ENCODE data around the gene NMUR1.
A peak's percentile ranks its signal among the peaks of the same experiment; 100 is the strongest.
"Not testable (repeated sequence)": the region's sequence is repeated elsewhere in the genome, so short reads cannot be mapped to it uniquely, and the experiment has no call there.

Gene NMUR1, protein sequence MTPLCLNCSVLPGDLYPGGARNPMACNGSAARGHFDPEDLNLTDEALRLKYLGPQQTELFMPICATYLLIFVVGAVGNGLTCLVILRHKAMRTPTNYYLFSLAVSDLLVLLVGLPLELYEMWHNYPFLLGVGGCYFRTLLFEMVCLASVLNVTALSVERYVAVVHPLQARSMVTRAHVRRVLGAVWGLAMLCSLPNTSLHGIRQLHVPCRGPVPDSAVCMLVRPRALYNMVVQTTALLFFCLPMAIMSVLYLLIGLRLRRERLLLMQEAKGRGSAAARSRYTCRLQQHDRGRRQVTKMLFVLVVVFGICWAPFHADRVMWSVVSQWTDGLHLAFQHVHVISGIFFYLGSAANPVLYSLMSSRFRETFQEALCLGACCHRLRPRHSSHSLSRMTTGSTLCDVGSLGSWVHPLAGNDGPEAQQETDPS

DNA sequence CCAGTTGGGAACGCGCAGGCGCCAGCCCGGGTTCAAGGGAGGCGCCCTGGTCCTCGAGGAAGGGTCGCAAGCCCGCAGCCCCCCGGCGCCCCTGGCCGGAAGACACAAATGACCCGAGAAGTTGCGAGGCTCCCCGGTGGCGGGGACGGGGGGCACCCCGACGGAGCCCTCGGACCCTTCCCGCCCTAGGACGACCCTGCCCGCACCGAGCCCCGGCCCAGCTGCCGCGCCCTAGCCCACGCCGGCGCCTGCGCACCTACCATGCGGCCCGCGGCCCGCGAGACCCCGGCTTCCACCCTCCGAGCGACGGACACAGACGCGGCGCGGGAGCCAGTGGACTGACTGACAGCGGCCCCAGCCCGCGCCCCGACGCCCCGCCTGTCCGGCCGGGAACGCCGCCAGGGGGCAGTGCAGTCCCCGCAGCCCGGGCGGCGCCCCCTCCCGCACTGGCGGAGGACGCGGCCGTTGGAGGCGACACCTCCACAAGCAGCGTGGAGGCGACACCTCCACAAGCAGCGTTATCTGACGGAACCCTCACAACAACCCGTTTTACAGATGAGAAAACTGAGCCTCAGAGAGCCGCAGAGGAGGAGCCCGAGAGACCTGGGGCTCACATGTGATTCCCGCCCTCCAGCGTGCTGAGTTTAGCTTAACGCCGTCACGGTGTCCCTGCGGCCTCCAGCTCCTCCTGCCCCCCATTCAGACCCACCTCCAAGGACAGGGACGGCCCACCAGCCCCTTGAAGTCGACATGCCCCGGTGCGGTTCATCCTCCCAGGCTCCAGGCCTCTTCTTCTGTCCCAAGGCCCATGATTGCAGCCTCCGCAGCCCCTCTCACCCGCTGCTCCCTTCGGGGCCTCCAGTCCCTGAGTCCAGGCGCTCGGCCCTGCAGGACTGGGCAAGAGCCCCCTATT, at the start of gene NMUR1:
Gene NMUR1, minus strand, starts transcription at position 347 of the 913 bp plus-strand sequence. Its CDS starts 84 bp downstream, at position 263.
- no peak for FAIRE-seq

DNA sequence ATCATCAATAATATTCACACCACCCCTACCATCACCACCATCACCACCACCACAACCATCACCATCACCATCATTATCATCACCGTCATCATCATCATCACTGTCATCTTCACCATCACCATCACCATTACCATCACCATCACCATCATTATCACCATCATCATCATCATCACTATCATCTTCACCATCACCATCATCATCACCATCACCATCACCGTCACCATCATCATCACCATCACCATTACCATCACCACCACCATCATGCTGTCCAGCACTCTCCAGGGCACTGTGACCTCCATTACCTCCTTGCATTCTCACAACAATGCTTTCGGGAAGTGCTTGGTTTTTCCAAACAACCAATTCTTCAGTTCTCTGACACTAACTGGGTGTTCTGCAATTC, 49.3 kb upstream of the NMUR1 start:
- DNase-seq (ENCODE audit: low spot score): no peak
- no peak for FAIRE-seq

More for the DNA sequence above, at the start of gene NMUR1:
- DNase-seq (ENCODE audit: low spot score): no peak

DNA sequence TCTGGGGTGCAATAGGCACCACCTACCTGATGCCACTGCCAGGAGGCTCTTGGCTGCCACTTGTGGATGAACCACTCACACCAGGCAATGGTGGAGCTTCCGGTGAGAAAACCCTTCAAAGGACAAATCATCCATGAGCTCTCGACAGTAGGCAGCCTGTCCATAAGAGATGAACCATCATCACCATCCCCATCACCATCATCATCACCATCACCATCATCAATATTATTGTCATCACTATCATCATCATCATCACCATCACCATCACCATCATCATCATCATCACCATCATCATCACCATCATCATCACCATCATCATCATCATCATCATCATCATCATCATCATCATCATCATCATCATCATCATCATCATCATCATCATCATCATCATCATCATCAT, 48.4 kb upstream of the NMUR1 start:
- not testable (repeated sequence) for FAIRE-seq

DNA sequence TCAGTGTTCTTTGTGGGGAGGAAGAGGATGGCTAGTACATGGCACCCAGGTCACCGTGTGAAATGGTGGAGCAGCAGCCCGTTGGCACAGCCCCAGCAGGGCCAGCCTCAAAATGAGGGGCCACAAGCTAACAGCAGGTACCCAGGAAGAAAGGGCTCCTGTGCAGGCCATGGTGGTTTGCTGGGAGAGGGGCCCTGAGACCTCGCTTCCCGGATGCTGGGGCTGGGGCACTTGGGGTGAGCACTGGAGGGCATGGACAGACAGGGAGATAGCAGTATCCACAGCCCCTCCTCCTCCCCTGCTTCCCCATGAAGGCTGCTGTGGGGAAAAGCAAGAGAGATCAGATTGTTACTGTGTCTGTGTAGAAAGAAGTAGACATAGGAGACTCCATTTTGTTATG, 46.2 kb upstream of the NMUR1 start:
- FAIRE-seq: no peak
- DNase-seq (ENCODE audit: low spot score): no peak

More for the DNA sequence above, 48.4 kb upstream of the NMUR1 start:
- not testable (repeated sequence) for DNase-seq (ENCODE audit: low spot score)

DNA sequence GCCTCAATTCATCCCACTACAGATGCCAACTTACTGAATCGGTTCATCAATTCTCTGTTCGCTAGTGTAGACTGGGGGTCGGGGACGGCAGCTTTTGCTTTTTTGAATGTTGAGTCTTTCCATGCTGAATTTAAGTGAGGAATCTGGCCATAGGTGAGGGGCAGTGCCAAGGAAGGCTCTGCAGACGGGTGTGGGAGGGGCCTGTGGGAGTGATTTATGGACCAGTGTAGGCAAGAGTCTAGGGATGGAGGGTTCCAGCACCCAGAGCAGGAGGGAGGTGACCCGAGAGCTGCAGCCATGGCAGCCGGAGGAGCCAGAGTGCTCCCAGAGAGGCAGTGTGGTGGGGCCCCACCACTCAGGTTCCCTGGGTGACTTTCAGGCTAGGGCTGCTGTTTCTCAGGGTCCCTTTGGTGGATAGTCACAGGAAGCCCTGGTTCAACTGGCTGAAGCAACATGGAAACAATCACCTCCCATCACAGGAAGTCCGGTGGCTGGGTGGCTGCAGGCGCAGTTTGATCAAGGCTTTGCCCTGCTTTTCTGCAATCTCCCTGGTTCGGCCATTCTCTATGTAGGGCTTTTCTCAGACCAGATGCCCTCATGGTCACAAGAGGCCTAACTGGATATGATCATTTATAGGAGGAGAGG, 45.5 kb upstream of the NMUR1 start:
- FAIRE-seq: no peak
- DNase-seq (ENCODE audit: low spot score): no peak

DNA sequence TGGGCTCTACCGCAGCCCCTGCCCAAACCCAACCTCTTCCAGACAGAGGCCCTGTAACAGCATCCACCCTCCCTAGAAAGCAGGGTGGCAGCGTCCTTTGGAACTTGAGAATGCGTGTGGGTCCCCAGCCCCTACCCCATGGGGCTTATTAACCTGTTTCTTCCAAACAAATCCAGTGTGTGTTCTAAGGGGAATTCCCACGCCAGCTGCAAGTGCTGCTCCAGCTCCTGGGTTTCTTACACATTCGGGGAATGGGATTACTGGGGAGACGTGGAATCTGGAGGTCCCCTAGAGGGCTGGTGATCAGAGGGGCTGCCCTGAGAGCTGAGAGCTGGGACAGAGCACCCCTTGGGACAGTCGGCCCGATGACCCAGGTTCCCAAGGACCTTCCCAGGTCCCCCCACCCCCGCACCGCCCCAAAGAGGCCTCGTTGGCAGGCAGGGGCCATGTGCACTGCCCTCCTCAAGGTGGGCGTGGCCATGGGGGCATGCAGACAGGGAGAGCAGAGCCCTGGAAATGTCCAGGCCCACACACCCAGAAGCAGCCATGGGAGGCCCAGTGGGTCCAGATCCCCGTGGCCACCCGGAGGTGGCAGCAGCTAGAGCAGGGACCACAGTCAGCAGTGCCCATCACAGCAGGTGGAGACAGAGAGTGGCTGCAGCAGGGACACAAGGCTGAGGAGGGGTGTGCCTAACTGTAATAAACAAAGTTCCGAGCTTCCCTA, 43.6 kb upstream of the NMUR1 start:
- DNase-seq (ENCODE audit: low spot score) (no peak), FAIRE-seq (no peak)

DNA sequence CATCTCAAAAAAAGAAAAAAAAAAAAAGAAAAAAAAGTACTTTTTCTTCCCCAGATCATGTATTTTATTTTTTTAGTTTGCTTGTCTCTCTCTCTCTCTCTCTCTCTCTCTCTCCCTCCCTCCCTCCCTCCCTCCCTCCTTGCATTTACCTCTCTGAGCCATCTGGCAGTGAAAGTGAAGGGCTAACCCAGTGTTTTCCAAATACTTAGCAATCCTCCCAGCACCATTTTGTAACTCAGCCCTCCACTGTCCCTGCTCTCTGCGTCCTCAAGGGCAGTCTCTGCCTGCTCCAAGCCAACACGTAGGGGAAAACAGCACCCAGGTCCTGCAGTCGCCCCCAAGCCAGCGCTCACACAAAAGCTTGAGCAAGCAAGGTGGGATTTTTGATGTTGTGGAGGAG, 42.9 kb upstream of the NMUR1 start:
- FAIRE-seq (no peak), DNase-seq (ENCODE audit: low spot score) (no peak)

DNA sequence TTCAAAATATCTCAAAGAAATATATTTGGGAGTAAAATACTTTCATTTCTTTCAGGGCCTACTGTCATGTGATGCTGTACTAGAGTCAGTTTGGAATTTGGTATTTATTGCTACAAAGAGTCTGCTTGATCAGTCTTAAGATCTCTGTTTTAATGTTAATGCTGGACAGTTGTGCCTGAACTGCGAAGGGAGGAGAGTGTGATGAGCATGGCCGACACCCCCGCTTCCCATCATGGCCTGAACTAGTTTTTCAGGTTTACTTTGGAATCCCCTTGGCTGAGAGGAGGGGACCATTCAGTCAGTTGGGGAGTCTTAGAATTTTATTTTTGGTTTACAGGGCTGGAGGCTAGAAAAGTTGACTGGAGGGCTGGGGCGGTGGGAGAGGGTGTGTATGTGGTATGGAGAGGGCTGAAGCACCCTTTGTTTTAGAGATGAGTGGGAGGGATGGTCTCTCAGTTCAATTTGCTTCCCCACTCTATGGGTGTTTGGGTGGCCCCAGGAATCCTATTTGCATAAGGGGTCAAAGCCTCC, 41.5 kb upstream of the NMUR1 start:
- FAIRE-seq: no peak
- no peak for DNase-seq (ENCODE audit: low spot score)

DNA sequence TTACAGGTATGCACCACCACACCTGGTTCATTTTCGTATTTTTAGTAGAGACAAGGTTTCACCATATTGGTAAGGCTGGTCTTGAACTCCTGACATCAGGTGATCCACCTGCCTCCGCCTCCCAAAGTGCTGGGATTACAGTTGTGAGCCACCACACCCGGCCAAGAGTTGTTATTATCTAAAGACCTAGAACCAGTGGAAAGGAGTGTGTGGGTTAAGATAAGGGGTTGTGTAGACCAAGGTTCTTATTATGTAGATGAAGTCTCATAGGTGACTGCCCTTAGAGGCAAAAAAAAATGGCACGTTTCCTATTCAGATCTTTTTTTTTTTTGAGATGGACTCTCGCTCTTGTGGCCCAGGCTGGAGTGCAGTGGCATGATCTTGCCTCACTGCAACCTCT, 40.7 kb upstream of the NMUR1 start:
- not testable (repeated sequence) for FAIRE-seq; DNase-seq (ENCODE audit: low spot score)

DNA sequence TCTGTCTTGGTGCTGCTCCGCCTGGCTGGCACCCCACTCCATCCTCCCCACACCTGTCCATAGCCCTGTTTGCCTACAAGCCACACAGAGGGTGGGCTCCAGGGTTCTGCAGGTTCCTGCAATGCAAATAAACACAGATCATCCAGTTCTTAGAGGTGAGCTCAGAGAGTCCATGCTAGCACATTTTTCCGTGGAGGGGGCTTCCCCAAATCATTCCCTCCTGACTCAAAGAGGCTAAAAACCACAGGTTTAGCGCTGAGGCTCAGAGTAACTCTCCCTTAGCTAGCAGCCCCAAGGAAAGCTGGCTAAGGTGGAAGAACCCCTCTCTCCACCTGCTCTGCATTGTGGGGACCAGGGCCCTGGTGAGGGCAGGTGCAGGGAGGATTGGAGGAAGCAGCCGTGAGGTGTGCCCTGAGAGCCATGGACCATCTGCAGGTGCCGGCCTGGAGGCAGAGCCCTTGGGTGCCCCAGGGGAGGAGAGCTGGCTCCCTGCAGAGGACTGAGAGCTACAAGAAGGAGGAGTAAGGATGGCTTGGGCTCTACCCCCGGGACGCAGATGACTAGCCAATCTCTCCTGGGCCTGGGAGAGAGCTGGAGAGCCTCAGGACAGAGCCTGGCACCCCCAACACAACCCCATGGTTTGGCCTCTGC, 38.7 kb upstream of the NMUR1 start:
- no peak for DNase-seq (ENCODE audit: low spot score)

DNA sequence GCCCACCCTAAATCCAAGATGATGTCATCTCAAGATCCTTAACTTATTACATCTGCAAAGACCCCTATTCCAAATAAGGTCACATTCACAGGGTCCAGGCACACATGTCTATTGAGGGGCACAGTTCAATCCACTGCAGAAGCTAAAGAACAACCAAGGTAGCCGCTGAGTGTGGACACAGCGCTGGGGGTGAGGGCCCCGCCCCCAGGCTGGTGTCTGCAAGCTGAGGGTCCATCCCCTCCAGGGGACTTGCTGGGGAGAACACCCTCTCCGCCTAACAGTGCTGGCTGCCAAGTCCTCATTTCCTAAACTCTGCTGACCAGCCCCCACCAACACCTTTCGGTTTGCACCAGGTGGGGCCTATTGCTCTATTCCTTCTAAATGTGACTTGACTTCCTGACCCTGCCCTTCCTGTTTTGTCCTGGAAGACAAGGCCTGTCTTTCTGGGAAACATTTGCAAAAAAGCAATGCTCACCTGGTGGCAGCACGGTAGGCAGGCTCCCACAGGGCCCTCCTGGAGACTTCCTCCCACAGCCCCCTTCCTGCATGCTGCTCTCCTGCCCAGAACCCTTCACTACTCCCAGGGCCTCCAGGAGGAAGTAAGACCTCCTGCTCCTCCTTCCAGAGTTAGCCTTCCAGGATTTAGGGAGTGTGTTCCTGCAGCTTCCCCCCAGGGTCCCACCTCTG, 38.0 kb upstream of the NMUR1 start:
- no peak for DNase-seq (ENCODE audit: low spot score)
- no peak for FAIRE-seq

More for the DNA sequence above, 38.7 kb upstream of the NMUR1 start:
- FAIRE-seq: no peak

DNA sequence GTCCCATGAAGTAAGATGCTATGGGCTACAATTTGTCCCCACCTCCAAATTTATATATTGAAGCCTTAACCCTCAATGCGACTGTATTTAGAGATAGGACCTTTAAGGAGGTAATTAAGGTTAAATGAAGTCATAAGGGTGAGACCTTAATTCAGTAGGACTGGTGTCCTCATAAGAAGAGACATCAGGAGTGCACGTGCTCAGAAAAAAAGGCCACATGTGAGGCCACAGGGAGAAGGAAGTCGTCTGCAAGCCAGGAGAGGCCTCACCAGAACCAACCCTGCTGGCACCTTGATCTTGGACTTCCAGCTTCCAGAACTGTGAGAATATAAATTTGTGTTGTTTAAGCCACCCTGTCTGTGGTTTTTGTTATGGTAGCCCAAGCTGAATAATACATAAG, 36.9 kb upstream of the NMUR1 start:
- DNase-seq (ENCODE audit: low spot score) (no peak), FAIRE-seq (no peak)

DNA sequence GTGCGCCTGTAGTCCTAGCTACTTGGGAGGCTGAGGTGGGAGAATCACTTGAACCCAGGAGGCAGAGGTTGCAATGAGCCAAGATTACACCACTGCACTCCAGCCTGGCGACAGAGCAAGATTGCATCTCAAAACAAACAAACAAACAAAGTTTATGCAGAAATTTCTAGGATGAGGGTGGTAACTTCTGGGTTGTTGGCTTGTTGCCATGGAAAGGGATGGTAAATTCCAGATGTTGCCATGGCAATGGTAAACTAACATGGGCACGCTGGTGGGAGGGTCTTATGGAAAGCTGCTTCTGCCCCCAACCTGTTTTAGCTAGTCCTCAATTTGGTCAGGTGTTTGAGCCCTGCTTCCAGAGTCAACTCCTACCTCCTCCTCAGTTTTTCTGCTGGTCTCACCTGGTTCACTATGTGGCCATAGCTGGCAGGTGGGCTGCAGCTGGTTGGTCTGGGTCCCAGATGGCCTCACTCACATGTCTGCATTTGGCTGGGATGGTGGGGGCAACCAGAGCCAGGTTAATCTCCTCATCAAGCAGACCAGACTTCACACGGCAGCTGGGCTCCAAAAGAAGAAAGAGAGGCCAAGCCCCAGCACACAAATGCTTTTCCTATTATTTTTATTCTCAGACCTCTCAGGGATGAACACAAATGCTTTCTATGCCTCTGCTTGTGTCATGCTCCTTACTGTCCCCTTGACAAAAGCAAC, 35.8 kb upstream of the NMUR1 start:
- FAIRE-seq (no peak), DNase-seq (ENCODE audit: low spot score) (no peak)

DNA sequence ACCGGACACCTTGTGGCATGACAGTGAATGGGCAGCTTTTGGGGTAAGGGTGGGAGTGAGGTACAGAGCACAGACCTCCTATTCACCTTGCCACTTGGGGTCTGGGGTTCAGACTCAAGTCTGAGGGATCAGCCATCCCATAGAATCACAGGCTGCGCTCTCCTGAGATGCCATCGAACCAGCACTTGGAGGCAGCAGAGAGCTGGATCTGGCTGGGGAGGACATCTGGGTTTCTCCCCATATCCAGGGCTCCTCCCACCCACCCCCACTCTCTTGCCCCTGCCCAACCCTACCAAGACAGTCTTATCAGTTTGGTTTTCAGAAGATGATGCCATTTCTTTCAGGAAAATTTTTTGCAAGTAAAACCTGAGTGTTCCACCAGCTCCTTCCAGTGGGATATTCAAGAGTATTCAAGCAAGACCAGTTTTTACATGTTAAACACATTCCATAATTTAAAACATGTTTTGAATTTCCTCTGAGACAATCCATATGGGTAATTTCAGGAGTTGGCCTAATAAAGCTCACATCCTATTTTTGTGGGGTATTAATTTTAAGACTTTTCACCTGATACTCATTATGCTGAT, 33.2 kb upstream of the NMUR1 start:
- DNase-seq (ENCODE audit: low spot score) (peak; percentile 19), FAIRE-seq (no peak)

DNA sequence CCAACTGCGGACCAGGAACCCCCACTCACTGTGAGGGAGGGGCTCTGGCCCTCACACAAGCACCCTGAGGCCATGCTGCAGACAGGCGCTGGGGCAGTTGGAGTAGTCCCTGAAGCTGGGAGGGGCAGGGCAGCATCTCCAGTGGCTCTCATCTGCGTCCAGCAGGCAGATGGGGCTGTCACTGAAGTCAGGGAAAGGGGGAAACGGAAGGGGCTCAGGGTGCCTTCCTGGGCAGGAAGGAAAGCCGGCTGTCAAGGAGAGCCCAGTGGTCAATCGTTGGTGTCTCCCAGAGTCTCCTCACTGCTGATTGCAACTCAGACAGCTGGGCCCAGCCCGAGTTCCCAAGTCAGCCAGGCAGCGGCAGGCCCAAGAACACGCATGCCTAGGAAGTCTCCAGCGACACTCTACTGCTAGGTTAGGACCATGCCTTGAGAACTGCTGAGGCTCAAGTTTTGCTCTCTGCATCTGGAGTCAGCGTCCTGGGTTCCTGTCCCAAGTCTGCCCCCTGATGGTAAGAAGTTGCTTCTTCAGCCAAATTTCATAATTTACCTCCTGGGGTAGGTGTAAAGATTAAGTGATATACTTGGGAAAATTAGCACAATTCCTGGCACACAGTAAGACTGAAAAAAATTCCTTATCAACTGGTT, 27.4 kb upstream of the NMUR1 start:
- peak; percentile 48 for FAIRE-seq
- peak; percentile 54 for DNase-seq (ENCODE audit: low spot score)

DNA sequence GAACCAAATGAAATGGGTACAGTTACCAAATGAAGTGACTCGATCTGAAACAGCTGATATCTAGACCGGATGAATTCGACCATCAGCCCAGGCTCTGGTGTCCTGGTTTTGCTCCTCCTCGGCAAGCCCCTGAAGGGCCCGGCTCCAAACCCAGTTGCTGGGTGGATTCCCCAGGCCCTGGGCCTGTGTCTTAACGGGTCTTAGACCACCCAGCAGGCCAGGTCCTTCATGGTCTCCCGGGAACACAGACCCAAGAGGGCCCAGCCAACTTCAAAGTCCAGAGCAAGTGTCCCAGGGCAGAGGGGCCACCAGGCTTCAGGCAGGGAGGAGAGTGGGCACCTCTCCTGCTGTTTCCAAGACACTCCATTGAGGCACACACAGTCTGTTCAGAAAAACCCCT, 26.7 kb upstream of the NMUR1 start:
- DNase-seq (ENCODE audit: low spot score) (no peak), FAIRE-seq (no peak)

DNA sequence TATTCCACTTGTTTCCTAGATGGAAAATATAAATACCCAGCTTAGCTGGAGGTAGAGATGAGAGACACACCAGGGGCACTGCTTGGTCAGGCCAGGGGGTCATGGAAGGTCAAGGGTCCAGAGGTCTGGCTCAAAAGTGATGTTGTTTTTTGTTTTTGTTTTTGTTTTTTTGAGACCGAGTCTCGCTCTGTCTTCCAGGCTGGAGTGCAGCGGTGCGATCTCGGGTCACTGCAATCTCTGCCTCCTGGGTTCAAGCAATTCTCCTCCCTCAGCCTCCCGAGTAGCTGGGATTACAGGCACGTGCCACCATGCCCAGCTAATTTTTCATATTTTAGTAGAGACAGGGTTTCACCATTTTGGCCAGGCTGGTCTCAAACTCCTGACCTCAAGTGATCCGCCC, 26.3 kb upstream of the NMUR1 start:
- not testable (repeated sequence) for DNase-seq (ENCODE audit: low spot score); FAIRE-seq

Measured in RCC 7860 (cell line).